Cardiac ventricle fibroblast (primary cell): Measurements from ENCODE around the gene TNFAIP2. TPM values are rescaled to one million over a fixed set of nuclear protein-coding genes. Genes with fewer than 3 reads are reported as not detected.

Experiments used
- total RNA-seq: library from RNA; depleted of rRNA; stranded (reverse); fragments of >200 nt; gene quantifications from 2 replicates; pipeline ENCODE4 v1.2.3, GENCODE V29; 2015

The TNFAIP2 gene, protein sequence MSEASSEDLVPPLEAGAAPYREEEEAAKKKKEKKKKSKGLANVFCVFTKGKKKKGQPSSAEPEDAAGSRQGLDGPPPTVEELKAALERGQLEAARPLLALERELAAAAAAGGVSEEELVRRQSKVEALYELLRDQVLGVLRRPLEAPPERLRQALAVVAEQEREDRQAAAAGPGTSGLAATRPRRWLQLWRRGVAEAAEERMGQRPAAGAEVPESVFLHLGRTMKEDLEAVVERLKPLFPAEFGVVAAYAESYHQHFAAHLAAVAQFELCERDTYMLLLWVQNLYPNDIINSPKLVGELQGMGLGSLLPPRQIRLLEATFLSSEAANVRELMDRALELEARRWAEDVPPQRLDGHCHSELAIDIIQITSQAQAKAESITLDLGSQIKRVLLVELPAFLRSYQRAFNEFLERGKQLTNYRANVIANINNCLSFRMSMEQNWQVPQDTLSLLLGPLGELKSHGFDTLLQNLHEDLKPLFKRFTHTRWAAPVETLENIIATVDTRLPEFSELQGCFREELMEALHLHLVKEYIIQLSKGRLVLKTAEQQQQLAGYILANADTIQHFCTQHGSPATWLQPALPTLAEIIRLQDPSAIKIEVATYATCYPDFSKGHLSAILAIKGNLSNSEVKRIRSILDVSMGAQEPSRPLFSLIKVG
- 43.3 and 69.3 TPM in 2 replicates for total RNA-seq

DNA sequence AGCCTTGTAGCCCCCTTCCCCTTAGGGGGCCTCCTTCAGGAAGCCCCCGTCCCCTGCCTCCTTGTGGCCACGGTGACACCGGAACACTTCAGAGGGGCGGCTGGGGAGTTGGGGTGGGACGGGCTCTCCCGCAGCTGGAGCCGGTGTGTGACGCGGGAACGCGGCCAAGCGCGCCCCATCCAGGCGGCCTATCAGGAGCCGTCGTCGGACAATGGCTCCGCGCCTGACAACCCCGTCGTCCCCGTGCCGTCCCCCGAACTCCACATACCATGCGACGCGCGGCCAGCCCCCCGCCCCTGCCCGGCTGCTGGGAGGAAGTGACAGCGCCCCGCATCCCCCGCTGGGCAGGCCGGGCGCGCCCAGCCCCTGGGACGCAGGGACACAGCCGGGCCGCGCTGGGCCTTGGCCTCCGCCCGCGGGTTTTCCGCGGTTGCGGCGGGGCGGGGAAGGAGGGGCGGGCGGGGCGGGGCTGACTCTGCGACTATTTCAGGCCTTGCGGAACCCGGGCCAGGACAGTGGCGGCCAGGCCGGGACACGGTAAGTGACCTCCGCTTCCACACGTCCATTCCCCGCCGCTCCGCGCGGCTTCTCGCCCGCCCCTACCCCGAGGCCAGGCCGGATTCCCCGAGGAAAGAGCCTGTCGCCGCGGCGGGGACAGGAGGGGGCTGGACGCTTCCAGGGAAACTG lies at the start of gene TNFAIP2:
Gene TNFAIP2 (plus strand): TSS at position 515 of the 687 bp plus-strand sequence. CDS start 2,997 bp downstream, outside the sequence.

DNA sequence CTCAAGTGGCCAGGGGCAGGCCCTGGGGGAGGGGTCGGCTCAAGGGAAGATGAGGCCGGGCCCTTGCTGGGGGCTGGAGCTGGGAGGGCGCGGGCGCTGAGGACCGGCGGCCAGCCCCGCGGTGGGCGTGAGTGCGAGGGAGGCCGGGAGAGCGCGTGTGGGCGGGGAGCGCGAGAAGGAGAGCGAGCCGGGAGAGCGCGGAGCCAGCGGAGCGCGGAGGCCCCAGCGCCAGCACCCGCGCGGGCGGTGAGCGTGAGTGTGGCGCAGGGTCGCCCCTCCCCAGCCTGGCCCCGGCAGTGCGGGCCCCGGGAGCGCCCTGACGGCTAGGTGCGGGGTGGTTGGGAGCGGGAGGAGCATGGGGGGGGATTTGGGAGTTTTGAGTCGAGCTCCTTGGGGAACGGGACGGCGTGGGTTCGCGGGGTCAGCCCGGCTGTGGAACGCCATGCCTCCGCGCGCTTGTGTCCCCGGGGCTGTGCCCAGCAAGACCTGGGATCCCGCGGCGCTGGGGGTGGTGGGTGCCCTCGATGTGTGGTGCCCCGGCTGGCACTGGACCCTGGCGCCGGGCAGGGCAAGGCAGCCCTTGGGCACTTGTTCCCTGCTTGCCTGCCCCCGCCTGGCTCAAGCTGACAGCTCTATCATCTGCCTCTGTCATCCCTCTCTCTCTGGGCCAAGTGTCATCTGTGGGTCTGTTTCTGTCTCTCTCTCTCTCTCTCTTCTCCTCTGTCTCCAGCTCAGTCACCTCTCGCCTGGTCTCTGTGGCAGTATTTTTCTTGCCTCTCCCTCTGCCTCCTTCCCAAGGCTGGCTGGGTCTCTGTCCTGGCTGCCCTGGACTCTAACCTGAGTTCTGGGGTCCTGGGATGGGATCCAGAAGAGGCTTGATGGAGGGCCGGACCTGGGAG lies 39.0 kb upstream of the TNFAIP2 start, which contains the start of gene LBHD2:
Gene LBHD2 (plus strand): TSS at position 190 of the 899 bp plus-strand sequence. CDS start 1,803 bp downstream, outside the sequence.

DNA sequence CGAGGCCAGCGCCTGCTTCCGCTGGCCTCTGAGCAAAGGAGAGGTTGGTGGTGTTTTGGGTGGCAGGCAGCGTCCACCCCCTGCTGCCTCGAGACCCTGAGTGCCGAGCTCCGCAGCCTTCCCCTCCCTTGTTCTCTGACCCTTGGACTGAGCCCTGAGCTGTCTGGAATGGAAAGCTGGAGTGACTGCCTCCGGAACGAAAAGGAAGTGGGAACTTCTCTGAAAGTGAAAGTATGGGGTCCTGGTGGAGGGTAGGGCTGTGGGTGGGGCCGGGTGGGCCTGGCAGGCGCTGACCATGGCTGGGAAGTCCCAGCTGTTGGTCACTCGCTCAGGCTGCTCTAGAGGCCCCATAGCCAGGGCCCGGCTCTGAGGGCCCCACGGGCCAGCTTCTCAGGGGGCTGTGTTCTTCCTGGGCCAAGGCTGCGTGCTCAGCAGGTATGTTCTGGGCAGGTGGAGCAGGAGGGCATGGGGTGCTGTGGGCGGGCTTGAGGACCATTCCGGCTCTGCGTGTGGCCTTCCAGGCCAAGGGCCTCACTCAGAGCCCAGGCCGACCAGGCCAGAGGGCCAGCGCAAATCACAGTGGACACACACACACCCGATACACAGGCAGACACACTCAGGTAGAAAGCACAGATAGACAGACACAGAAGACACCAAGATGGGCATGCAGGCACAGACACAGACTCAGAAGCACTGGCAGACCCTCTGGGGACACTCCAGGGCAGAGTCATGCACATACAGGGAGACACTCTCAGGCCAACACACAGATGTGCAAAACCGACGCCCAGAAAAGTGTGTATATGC lies 28.7 kb upstream of the TNFAIP2 start, which contains the start of gene EXOC3L4:
Gene EXOC3L4 (plus strand): TSS at position 320 of the 804 bp plus-strand sequence. CDS start 5,495 bp downstream, outside the sequence.

Other genes with a start within 250 kb of the TNFAIP2 start
- gene AMN, start 200.8 kb upstream of the TNFAIP2 start, total RNA-seq: 0.12 TPM in 1 of 2 replicates, not detected in the other
- 63.0 and 71.1 TPM in 2 replicates for gene CDC42BPB, start 65.9 kb upstream of the TNFAIP2 start, total RNA-seq
- not detected in 2 replicates for gene LBHD2, start 39.3 kb upstream of the TNFAIP2 start, total RNA-seq
- 1.9 TPM in 1 of 2 replicates, not detected in the other for gene EXOC3L4, start 28.7 kb upstream of the TNFAIP2 start, total RNA-seq
- 213 and 229 TPM in 2 replicates for gene EIF5, start 210.8 kb downstream of the TNFAIP2 start, total RNA-seq